K562 (cell line): ENCODE measurements around the gene TBX10. TPM values are rescaled to one million over a fixed set of nuclear protein-coding genes. Genes with fewer than 3 reads are reported as not detected.
A peak's percentile ranks its signal among the peaks of the same experiment; 100 is the strongest.

Experiments
- CBFA2T2 ChIP-seq: fragments of 450-650 bp; conservative IDR thresholded peaks from 2 replicates; pipeline ENCODE4 v1.6.1; 2017; ENCODE audit warnings: mild to moderate bottlenecking
- CBX3 ChIP-seq, 2 experiments: IDR thresholded peaks; 1 replicate in 1 of 2; 2 replicates in 1 of 2; pipeline ENCODE4 v1.6.1; 2012; ENCODE audit warnings: inconsistent platforms in 2 of 2, low read length in 2 of 2, borderline replicate concordance in 1 of 2, control low read depth in 1 of 2
- CTBP1 ChIP-seq: fragments of 450-650 bp; IDR thresholded peaks from 2 replicates; pipeline ENCODE4 v1.6.1; 2016; ENCODE audit warnings: borderline replicate concordance
- DMBX1 ChIP-seq: fragments of 250-450 bp; sonication (Bioruptor Pico); IDR thresholded peaks from 2 replicates; pipeline ENCODE4 v1.8.0; 2022; ENCODE audit warnings: inconsistent platforms, mild to moderate bottlenecking, moderate library complexity, borderline replicate concordance
- FOSL1 ChIP-seq: fragments of 200-800 bp; sonication (Bioruptor generic); conservative IDR thresholded peaks from 2 replicates; pipeline ENCODE4 v1.6.1; 2016; ENCODE audit warnings: missing genetic modification characterization, missing compliant biosample characterization
- FOXJ2 ChIP-seq: fragments of 200-800 bp; sonication (Bioruptor generic); IDR thresholded peaks from 2 replicates; pipeline ENCODE4 v1.6.1; 2016; ENCODE audit warnings: missing genetic modification characterization, missing compliant biosample characterization
- GATAD2A ChIP-seq: fragments of 450-650 bp; IDR thresholded peaks from 2 replicates; pipeline ENCODE4 v1.6.1; 2017
- GTF2A2 ChIP-seq: IDR thresholded peaks from 2 replicates; pipeline ENCODE4 v1.6.1; 2016; ENCODE audit warnings: mild to moderate bottlenecking, missing genetic modification characterization, missing compliant biosample characterization
- HMGN3 ChIP-seq: IDR thresholded peaks from 2 replicates; pipeline ENCODE4 v1.6.1; 2011; ENCODE audit warnings: borderline replicate concordance, low read depth, mild to moderate bottlenecking, mixed read lengths, low read length; ENCODE audit not compliant: insufficient read length; ENCODE audit errors: extremely low read depth
- HNRNPUL1 ChIP-seq: fragments of 200-400 bp; formaldehyde crosslinking; IDR thresholded peaks from 2 replicates; pipeline ENCODE4 v1.6.1; 2017; ENCODE audit warnings: low read length
- KHSRP ChIP-seq: fragments of 450-650 bp; IDR thresholded peaks from 2 replicates; pipeline ENCODE4 v1.6.1; 2017
- MAX ChIP-seq: sonication (generic); formaldehyde crosslinking; IDR thresholded peaks from 2 replicates; pipeline ENCODE4 v1.9.0; 2022; ENCODE audit warnings: mild to moderate bottlenecking, missing genetic modification reagents
- MCM2 ChIP-seq: fragments of 450-650 bp; IDR thresholded peaks from 2 replicates; pipeline ENCODE4 v1.6.1; 2017; ENCODE audit warnings: low read depth, mild to moderate bottlenecking
- NCOA6 ChIP-seq: fragments of 450-650 bp; IDR thresholded peaks from 2 replicates; pipeline ENCODE4 v1.6.1; 2017; ENCODE audit warnings: mild to moderate bottlenecking
- PPARD ChIP-seq: fragments of 250-450 bp; sonication (Bioruptor Pico); IDR thresholded peaks from 2 replicates; pipeline ENCODE4 v1.8.0; 2022; ENCODE audit warnings: inconsistent platforms, mild to moderate bottlenecking, moderate library complexity
- RFX1 ChIP-seq: fragments of 450-650 bp; IDR thresholded peaks from 2 replicates; pipeline ENCODE4 v1.6.1; 2016; ENCODE audit warnings: mild to moderate bottlenecking, moderate library complexity
- TAL1 ChIP-seq: fragments of 450-650 bp; IDR thresholded peaks from 2 replicates; pipeline ENCODE4 v1.6.1; 2016; ENCODE audit warnings: mild to moderate bottlenecking
- THRA ChIP-seq: fragments of 450-650 bp; IDR thresholded peaks from 2 replicates; pipeline ENCODE4 v1.6.1; 2017; ENCODE audit warnings: mild to moderate bottlenecking, moderate library complexity
- ZNF133 ChIP-seq: fragments of 250-450 bp; sonication (Bioruptor Pico); IDR thresholded peaks from 2 replicates; pipeline ENCODE4 v1.4.0; 2020; ENCODE audit warnings: mild to moderate bottlenecking
- ZNF224 ChIP-seq: sonication (generic); formaldehyde crosslinking; IDR thresholded peaks from 2 replicates; pipeline ENCODE4 v1.8.0; 2022; ENCODE audit warnings: mild to moderate bottlenecking, missing genetic modification reagents
- ZNF239 ChIP-seq: fragments of 250-450 bp; sonication (Bioruptor Pico); IDR thresholded peaks from 2 replicates; pipeline ENCODE4 v1.4.0; 2020; ENCODE audit warnings: mild to moderate bottlenecking
- ZNF384 ChIP-seq: IDR thresholded peaks from 2 replicates; pipeline ENCODE4 v1.6.1; 2012; ENCODE audit warnings: low read depth, low read length, improper control_type of control experiment
- ZNF449 ChIP-seq: fragments of 250-450 bp; sonication (Bioruptor Pico); IDR thresholded peaks from 2 replicates; pipeline ENCODE4 v1.8.0; 2022; ENCODE audit warnings: moderate library complexity, mild to moderate bottlenecking, inconsistent platforms
- ZNF785 ChIP-seq: fragments of 250-450 bp; sonication (Bioruptor Pico); IDR thresholded peaks from 2 replicates; pipeline ENCODE4 v1.4.0; 2020; ENCODE audit warnings: mild to moderate bottlenecking
- ZZZ3 ChIP-seq: fragments of 450-650 bp; IDR thresholded peaks from 2 replicates; pipeline ENCODE4 v1.6.1; 2016; ENCODE audit warnings: antibody characterized with exemption, mild to moderate bottlenecking, moderate library complexity
- polyA plus RNA-seq, 8 experiments: library from polyadenylated mRNA; depleted of rRNA in 4 of 8; stranded (reverse) in 5 of 8; unstranded in 3 of 8; fragments of >200 nt; fragmentation: Nextera tagmentation in 2 of 8; fragmentation: Illumina TruSeq in 1 of 8; extraction: Ambion mirVana in 2 of 8; extraction: Trizol in 1 of 8; gene quantifications; 2 replicates each; pipeline versions ENCODE4 v1.2.1 to v1.2.3, GENCODE V29; 2011 to 2014; ENCODE audit warnings: inconsistent platforms in 1 of 8, missing spikeins in 1 of 8
- total RNA-seq, 7 experiments: library from RNA; depleted of rRNA in 6 of 7; stranded (reverse); fragments of >200 nt in 6 of 7; fragmentation: Illumina TruSeq in 2 of 7; extraction: Trizol in 2 of 7; gene quantifications; 2 replicates each; pipeline versions ENCODE4 v1.2.1 to v1.2.3, GENCODE V29; 2011 to 2021; ENCODE audit warnings: low replicate concordance in 1 of 7

Gene TBX10
- total and polyA plus RNA-seq, 9 of the 15 experiments (the other 6 are each of a cell fraction or from before 2014, with no cell fraction given) = not detected

- TF ChIP-seq HNRNPUL1 = no peak
- peak; percentile 11; the same call in 1 of the 2 replicates for TF ChIP-seq ZNF384
- TF ChIP-seq ZNF449 (CRISPR knock-in tag) = no peak
- peak; percentile 85 for TF ChIP-seq HMGN3
- TF ChIP-seq CBX3 (IDR thresholded peaks at IDR 0.05; ENCODE audit: borderline replicate concordance in 1 of 2, low read length in 2 of 2) = no peak
- TF ChIP-seq TAL1 = no peak
- TF ChIP-seq FOSL1 (tag) = peak; percentile 63
- peak; percentile 84 for TF ChIP-seq CTBP1
- TF ChIP-seq RFX1 = no peak
- no peak for TF ChIP-seq ZZZ3
- TF ChIP-seq ZNF239 (CRISPR knock-in tag) = no peak
- TF ChIP-seq FOXJ2 (tag) = no peak
- TF ChIP-seq KHSRP = no peak
- peak; percentile 84 for TF ChIP-seq GTF2A2 (tag)
- TF ChIP-seq PPARD (CRISPR knock-in tag) = no peak
- TF ChIP-seq ZNF785 = no peak
- no peak for TF ChIP-seq THRA
- TF ChIP-seq ZNF133 = 0 out of 2 replicates have a peak, but pooled peaks have one; percentile 34
- no peak for TF ChIP-seq MCM2
- no peak for TF ChIP-seq DMBX1 (CRISPR knock-in tag)
- no peak; the same call in 1 of the 2 replicates for TF ChIP-seq ZNF224 (CRISPR knock-in tag)
- peak; percentile 77; the same call in 1 of the 2 replicates for TF ChIP-seq GATAD2A
- TF ChIP-seq NCOA6 = no peak
- peak; percentile 43 for TF ChIP-seq MAX (CRISPR knock-in tag)
- no peak for TF ChIP-seq CBFA2T2
These were observed 56.0 kb downstream of the TBX10 start, which contains the start of gene GSTP1 (continued) for GRCh38 chr11:67583247-67584204.
